ENCODE data around the gene GSKIP. TPM values are rescaled to one million over a fixed set of nuclear protein-coding genes. Genes with fewer than 3 reads are reported as not detected.

The GSKIP gene
- total and polyA plus RNA-seq, 7 donors: 5.7 to 19.7 (median 7.2) TPM

DNA sequence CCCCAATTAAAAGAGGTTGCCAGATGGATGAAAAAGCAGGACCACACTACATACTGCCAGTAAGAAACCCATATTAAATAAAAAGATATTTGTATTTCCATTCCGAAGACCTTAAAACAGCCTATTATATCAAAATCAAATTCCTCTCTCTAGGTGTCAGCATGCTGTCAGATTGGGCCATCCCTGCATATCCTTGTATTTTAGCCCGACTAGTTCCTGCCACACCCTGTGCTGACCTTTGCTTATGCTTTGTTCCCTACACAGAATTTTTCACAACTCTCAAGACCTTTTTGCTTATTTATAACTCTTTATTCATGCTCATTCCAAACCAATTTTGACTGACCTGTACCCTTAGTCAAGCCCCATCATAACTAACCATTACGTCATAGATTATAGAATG is 12.8 kb downstream of the GSKIP start:
- Histone ChIP-seq H3K9me3 (no peaks in the 10 kb centered on the region), H3K27me3 (ENCODE audit: insufficient read depth in 3 of 3, low read length in 2 of 3) (no peaks in the 10 kb centered on the region), H3K4me3 (no peak overlapping the region), H3K27ac (no peak overlapping the region), H3K36me3 (ENCODE audit: insufficient read depth in 1 of 2, low read depth in 1 of 2) (no peaks in the 10 kb centered on the region), H3K4me1 (no peaks in the 10 kb centered on the region)
- TF ChIP-seq, protein P1, sequence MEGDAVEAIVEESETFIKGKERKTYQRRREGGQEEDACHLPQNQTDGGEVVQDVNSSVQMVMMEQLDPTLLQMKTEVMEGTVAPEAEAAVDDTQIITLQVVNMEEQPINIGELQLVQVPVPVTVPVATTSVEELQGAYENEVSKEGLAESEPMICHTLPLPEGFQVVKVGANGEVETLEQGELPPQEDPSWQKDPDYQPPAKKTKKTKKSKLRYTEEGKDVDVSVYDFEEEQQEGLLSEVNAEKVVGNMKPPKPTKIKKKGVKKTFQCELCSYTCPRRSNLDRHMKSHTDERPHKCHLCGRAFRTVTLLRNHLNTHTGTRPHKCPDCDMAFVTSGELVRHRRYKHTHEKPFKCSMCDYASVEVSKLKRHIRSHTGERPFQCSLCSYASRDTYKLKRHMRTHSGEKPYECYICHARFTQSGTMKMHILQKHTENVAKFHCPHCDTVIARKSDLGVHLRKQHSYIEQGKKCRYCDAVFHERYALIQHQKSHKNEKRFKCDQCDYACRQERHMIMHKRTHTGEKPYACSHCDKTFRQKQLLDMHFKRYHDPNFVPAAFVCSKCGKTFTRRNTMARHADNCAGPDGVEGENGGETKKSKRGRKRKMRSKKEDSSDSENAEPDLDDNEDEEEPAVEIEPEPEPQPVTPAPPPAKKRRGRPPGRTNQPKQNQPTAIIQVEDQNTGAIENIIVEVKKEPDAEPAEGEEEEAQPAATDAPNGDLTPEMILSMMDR (IDR thresholded peaks at IDR 0.05): no peak
- WGBS, 3 donors: 85 to 90% (median 90%) methylated on average over 3 of the region's 3 CpGs
- DNase-seq: no peak
- ATAC-seq: no peak
- intact Hi-C loops (cut with DNase I): no loop called here

GRCh38 chr14:96380735-96381134 is 17.4 kb downstream of the GSKIP start:
- TF ChIP-seq, protein P1 (IDR thresholded peaks at IDR 0.05): no peak
- intact Hi-C loops (cut with DNase I): no loop called here
- H3K27me3 ChIP-seq (ENCODE audit: insufficient read depth in 3 of 3, low read length in 2 of 3): no peaks in the 10 kb centered on the region
- ATAC-seq (no peak), DNase-seq (no peak)
- no peak overlapping the region for H3K27ac ChIP-seq
- no peak overlapping the region for H3K4me3 ChIP-seq
- H3K9me3 ChIP-seq: no peaks in the 10 kb centered on the region
- 94 to 98% (median 96%) methylated on average over 3 of the region's 3 CpGs for WGBS, 3 donors
- no peaks in the 10 kb centered on the region for H3K4me1 ChIP-seq
- peaks cover 0 to 26% of the 10 kb centered on the region in 2 donors for H3K36me3 ChIP-seq (ENCODE audit: insufficient read depth in 1 of 2, low read depth in 1 of 2)

DNA sequence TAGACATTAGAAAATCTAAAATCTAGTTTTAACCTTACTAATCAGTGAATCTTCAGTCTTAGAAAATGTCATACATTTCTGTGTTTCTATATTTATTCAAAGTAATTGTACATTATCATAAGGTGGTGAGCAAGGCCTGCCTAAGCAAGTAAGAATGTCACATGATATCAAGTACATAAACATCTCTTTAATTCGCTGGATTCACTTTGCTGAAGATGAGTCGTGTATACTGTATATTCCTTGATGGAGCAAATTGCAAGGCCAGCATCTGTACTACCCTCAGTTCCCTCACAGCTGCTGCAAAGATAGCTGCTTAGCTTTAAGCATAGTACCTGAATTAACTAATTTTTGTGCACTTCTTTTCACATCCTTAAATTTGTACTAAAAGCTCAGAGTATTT is 20.1 kb downstream of the GSKIP start:
- Histone ChIP-seq H3K9me3 (no peaks in the 10 kb centered on the region), H3K4me1 (no peaks in the 10 kb centered on the region), H3K27ac (no peak overlapping the region), H3K27me3 (ENCODE audit: insufficient read depth in 3 of 3, low read length in 2 of 3) (no peaks in the 10 kb centered on the region), H3K36me3 (ENCODE audit: insufficient read depth in 1 of 2, low read depth in 1 of 2) (peaks cover 0 to 28% of the 10 kb centered on the region in 2 donors), H3K4me3 (no peak overlapping the region)
- DNase-seq: no peak
- ATAC-seq: no peak
- intact Hi-C loops (cut with DNase I): no loop called here
- WGBS, 3 donors: 91 to 96% (median 92%) methylated on average over 2 of the region's 2 CpGs
- TF ChIP-seq, protein P1 (IDR thresholded peaks at IDR 0.05): no peak

- no peaks in the 10 kb centered on the region for H3K4me1 ChIP-seq
- no peak overlapping the region for H3K27ac ChIP-seq
- H3K36me3 ChIP-seq (ENCODE audit: insufficient read depth in 1 of 2, low read depth in 1 of 2): peaks cover 0 to 28% of the 10 kb centered on the region in 2 donors
- TF ChIP-seq, protein P1 (IDR thresholded peaks at IDR 0.05): no peak
- intact Hi-C loops (cut with DNase I): no loop called here
- DNase-seq (no peak), ATAC-seq (no peak)
- no peaks in the 10 kb centered on the region for H3K9me3 ChIP-seq
- 71 to 80% (median 75%) methylated on average over 1 of the region's 1 CpG for WGBS, 3 donors
- H3K4me3 ChIP-seq: no peak overlapping the region
- no peaks in the 10 kb centered on the region for H3K27me3 ChIP-seq (ENCODE audit: insufficient read depth in 3 of 3, low read length in 2 of 3)
These were observed 20.7 kb downstream of the GSKIP start for GRCh38 chr14:96384053-96384452.

DNA sequence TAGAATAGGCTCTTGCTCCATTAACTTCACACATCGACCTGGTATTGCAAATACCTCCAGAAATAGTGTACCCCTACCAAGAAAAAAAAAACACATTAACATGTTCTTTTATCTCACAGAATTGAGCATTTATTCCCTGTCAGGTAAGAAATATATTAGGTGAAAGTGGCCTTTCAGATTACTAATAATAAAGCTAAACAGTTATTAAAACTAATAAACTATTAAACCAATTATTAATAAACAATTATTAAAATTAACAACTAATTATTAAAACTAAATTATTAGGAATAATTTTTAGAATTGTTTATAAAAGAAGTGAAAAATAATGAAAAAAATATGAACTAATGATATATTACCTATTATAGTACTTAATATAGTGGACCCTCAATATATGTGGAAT is 21.4 kb downstream of the GSKIP start:
- Histone ChIP-seq H3K36me3 (ENCODE audit: insufficient read depth in 1 of 2, low read depth in 1 of 2) (peaks cover 0 to 28% of the 10 kb centered on the region in 2 donors), H3K27ac (no peak overlapping the region), H3K9me3 (no peaks in the 10 kb centered on the region), H3K4me1 (no peaks in the 10 kb centered on the region), H3K4me3 (no peak overlapping the region), H3K27me3 (ENCODE audit: insufficient read depth in 3 of 3, low read length in 2 of 3) (no peaks in the 10 kb centered on the region)
- DNase-seq (no peak), ATAC-seq (no peak)
- intact Hi-C loops (cut with DNase I): no loop called here
- TF ChIP-seq, protein P1 (IDR thresholded peaks at IDR 0.05): no peak
- 87 to 92% (median 88%) methylated on average over 1 of the region's 1 CpG for WGBS, 3 donors
